Stimulated activated CD4-positive, alpha-beta T cell treated with anti-CD3 and anti-CD28 coated beads, Interleukin-2, amount 100 ng/mL, for 4 hours (primary cell): ENCODE measurements around the gene APRT.
A peak's percentile ranks its signal among the peaks of the same experiment; 100 is the strongest.

Experiments used
- DNase-seq: peaks from one replicate; pipeline ENCODE4 v3.0.0-alpha.2; 2020; ENCODE audit warnings: low read depth

APRT gene

DNA sequence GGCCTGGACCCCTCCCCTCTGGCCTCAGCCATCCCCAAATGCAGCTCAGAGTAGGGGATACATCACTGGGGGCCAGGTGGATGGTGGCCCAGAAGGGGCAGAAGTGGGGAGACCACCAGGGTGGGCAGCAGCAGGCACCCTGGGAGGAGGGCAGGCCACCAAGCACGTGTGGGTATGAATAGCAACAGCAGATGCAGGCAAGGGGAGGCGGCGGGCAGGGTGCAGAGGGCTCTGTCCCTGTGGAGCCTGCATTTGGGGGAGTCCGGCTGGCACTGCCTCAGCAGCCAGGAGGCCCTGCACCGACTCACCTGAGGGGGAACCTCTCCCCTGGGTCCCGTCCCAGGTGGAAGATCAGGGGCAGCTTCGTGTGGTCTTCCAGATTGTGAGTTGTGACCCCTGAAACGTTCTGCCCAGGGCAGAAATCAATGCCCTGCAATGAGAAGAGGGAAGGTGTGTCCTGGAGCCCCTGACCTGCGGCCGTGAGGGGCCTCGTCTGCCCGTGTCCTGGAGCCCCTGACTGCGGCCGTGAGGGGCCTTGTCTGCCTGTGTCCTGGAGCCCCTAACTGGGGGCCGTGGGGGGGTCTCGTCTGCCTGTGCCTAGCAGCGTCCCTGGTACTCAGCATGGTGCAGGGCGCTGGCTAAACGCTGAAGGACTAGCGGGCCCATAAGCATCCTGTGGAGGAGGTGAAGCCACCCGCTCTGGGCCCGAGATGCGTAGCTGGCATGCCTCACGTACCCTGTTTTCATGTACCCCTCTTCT, 10.7 kb upstream of the APRT start:
- no peak for DNase-seq

DNA sequence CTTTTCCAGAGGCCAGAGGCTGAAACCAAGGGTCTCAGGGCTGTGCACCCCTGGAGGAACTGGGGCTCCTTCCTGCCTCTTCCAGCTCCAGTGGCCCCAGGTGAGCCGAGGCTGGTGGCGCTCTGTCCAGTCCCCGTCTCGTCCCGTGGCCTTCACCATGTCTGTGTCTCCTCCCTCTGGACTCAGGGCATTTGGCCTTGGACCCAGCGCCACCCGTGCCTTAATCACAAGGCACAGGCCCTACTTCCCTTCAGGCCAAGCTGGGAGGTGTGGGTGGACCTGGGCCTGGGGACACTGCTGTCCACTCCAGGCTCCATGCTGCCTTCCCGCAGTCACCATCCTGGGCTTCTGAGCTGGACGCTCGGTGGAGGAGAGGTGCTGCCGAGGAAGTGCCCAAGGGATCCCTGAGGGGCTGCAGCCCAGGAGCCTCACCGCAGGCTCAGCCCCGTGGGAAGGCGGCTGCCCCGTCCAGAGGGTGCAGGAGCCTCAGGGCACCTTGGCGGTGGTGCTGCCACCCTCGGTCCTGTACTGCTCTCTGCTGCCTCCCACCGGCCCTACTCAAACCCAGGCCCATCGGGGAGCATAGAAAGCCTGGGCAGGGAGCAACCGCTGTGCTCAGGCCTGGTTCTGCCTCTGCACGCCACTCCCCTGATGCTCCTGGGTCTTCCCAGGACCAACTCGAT, 9.6 kb upstream of the APRT start:
- no peak for DNase-seq

DNA sequence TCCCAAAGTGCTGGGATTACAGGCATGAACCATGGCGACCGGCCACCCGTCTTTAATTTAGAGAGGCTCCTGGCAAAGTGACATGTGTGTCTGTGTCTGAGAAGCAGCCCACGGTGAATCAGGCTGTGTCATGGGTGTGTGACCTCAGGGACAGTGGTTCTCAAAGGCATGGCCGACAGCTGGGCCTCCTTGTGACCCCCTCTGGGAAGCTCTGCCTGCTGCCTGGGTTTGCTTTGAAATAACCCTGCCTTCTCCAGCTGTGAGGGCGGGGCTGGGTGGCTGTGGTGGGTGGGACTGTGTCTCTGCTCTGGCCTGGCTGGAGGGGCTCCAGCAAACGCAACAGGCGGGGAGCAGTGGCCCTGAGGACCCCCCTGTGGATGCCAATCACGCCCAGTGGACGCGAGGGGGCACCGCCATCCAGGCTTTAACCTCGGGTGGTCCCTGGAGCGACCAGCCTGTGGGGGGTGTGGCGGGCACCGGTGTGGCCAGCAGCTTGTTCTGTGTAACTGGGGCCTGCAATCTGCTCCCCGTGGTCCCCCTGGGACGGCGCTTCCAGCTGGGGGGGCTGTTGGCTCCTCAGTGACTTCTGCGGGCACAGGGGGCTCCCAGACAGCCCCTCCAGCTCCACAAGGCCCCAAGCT, 8.8 kb upstream of the APRT start:
- no peak for DNase-seq

DNA sequence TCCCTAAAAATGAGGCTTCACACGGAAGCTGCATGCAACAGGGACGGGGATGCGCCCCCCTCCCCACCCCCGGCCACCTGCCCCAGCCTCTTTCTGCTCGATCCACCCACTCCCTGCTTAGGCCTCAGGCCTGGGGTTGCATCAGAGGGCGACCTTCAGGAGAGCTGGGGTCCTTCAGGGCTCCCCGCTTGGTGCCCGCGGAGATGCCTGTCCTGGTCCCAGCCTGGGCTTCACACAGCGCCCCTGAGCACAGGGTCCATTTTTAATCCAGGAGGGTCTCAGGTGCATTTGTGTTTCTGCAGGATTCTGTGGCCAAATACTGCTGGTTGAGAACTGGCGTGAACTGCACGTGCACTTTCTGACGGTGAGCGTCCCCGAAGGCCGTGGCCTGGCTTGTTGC, 7.4 kb upstream of the APRT start:
- DNase-seq = no peak

DNA sequence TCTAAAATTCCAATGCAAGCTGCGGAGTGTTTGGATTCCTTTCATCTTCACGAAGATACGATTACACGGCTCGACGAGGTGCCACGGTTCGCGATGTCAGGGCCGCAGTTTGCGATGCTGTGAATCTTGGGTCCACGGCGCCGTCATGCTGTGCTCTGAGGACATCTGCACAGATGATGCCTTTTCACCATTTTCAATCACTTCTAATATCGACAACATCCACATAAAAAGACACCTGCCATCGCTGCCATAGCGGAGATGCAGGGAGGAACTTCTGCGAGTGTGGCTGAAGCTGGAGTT, 6.8 kb upstream of the APRT start:
- DNase-seq = no peak

DNA sequence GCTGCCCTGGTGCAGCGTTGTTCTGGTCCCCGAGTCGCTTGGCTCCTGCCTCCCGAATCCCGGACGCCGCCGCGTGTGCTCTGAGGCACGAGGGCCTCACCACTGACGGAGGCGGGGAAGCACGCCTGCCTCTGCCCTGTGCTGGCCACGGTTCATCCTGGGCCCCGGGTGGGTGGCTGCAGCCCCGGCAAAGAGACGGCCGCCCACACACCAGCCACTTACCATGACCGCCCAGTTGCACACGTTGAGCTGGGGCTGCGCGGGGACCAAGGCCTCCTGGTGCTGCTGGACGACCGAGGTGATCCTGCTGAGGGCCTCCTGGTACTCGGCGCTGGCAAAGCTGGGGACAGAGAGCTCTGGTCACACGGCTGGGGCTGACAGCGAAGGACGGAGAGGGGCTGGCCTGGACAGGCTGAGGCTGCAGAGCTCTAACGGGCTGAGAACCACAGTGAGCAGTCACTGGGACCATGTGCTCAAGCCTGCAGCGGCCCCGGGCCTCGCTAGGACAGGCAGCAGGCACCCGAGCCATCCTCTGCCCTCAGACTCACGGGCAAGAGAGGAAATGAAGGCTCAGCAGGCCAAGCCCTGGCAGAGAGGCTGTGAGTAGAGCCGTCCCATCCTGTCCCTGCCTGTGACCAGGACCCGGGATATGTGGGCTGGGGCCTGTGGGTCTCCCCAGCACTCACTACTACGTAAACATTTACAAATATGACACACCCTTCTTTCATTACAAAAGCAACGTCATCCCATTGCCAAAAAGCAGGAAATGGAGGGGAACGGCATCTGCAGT, 6.3 kb upstream of the APRT start:
- DNase-seq = no peak

DNA sequence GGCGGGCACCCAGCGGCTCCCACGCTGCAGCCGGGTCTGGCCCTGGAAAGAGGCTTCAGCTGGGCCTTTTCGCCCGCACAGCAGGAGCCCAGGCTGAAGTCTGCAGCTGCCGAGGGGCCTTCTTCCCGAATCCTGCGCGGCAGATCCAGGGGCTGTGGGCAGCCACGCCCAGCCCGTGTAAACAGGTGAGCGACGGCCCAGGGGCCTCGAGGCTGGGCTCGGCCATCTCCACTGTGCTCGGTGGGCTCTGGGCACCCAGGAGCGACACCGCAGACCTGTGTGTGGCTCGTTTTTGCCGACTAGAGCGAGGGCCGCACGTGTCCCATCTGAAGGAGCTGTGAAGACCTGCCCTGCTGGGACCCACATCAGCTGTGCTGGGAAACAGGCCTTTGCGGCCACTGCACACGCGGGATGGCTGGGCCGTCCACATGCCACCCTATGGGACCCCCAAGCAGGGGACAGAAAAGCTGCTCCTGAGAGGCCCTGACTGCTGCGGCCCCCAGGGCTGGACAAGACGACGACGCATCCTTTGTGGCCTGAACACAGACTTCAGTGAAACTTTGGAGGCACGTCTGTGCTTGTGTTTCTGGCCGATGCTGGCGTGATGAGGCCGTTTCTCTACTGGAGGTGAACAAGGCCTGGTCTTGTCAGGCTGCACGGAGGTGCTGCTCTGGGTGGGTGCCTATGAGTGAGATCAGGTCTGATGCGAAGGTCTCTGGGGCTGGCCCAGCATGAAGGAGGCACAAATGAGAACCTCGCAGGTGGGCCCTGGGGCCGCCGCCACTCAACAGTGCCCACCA, 5.2 kb upstream of the APRT start:
- DNase-seq = no peak

DNA sequence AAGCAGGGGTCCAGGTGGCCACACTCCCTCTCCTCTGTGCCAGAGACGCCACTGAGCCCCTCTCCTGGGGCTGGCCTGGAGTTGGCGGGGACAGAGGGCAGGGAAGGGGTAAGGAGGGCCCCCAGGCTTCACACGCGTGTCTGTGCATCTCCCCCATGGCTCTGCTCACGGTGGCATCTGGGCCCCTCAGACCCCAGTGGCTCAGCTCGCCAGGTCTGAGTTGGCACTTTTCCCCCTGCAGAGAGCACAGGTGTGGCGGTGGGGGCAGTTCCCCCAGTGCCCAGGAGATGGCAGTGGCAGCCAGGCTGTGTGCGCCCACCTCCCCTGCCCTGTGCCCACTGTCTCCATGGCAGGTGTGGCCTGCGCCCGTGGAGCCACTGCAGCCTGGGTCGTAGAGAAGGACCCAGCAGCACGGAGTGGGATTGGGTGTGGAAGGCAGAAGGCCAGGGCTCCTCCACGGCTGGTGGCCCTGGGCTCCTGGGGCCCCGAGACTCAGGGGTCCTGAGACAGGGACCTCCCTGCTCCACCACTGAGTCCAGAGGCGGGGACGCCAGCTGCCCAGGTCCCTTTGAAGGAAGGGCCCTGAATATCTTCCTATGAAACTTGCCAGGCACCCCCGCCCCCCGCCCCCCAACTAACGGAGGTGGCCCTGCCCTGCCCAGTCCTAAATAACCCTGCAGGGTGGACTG, 4.3 kb upstream of the APRT start:
- no peak for DNase-seq

DNA sequence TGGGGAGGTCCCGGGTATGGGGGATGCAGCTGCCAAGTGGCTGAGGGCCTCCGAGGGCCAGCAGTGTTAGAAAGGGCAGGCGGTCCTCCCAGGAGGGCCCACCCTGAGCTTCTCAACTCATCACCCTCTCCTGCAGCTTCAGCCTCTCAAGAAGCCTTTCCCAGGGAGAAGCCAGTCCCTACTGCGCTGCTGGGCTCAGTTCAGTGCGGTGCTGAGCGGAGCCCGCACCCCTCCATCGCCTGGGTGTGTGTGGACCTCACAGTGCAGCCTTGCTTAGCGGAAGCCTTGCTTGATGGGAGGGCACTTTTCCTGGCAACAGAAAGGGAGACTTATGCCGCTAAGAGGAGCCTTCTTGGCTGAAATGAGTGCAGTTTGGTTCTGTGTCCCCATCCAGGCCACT, 3.5 kb upstream of the APRT start:
- DNase-seq = no peak

DNA sequence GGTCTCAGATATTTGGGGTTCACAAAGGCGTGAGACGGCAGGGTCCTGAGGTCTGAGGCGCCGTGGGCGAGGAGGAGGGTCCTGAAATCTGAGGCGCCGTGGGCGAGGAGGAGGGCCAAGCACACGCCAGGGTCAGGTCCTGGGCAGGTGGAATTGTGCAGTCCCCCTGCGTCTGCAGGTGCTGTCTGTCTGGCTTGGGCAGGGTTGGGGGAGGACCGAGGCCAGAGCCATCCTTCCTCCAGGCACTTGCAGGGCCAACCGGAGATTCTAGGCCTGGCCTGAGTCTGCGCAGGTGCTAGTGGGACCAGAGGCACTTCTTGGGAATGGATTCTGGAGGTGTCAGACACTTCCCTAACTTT, 2.4 kb upstream of the APRT start:
- DNase-seq = no peak

DNA sequence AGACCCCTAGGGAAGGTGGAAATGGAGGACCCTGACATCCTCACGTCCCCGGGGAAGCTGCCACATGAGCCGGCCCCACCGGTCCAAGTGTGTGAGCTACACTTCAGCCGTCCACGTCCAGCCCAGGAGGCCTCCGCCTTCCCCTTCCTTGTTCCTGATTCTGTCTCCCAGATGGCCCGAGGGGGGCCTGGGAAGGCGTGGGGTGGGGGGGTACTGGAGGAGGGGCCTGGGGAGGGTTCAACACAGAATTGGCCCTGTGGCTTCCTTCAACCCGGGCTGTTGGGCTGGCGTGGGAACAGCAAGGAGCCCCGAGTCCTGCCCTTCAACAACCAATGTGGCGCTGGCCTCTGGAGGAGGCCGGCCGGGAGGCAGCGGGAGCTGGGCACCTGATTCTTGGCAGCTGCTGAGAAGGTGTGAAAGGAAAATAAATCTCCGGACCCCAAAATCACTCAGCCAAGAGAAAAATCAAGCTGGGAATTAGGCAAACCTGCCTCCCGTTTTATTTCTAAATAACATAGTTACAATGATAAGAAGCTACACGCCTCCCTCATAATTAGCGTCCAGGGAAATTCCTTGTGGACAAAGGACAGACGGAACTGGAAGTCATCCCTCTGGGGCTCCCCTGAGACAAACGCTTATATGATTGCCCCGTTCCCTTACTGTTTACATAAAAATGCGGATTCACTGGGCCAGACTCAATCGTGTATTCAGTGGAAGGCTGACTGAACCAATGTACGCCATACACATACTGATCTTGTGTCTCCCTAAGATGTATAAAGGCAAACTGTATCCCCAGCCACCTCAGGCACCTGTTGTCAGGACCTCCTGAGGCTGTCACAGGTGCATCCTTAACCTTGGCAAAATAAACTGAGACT, 1.8 kb upstream of the APRT start:
- no peak for DNase-seq

DNA sequence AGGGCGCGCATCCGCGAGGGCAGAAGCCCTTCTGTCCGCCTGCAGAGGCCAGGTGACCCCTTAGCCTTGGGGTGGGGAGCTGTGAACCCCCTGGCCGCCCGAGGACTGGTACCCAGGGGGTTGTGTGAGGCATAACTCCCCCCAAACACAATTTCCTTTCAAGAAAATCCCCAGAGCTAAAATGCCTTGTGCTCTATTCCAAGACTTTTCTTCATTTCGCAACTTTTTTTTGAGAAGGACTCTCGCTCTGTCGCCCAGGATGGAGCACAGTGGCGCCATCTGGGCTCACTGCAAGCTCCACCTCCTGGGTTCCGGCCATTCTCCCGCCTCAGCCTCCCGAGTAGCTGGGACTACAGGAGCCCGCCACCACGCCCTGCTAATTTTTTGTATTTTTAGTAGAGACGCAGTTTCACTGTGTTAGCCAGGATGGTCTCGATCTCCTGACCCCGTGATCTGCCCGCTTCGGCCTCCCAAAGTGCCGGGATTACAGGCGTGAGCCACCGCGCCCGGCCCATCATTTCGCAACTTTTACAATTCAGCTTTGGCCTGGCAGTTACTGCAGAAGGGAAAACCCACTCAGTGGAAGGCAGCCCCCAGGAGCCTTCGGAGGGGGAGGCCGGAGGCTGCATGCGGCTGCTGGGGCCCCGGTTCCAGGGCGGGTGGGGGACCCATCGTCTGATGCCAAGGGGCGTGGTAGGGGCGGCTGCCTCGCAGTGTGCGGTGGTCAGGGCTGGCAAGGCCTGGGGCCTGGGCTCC, 963 bp upstream of the APRT start:
- DNase-seq = no peak

DNA sequence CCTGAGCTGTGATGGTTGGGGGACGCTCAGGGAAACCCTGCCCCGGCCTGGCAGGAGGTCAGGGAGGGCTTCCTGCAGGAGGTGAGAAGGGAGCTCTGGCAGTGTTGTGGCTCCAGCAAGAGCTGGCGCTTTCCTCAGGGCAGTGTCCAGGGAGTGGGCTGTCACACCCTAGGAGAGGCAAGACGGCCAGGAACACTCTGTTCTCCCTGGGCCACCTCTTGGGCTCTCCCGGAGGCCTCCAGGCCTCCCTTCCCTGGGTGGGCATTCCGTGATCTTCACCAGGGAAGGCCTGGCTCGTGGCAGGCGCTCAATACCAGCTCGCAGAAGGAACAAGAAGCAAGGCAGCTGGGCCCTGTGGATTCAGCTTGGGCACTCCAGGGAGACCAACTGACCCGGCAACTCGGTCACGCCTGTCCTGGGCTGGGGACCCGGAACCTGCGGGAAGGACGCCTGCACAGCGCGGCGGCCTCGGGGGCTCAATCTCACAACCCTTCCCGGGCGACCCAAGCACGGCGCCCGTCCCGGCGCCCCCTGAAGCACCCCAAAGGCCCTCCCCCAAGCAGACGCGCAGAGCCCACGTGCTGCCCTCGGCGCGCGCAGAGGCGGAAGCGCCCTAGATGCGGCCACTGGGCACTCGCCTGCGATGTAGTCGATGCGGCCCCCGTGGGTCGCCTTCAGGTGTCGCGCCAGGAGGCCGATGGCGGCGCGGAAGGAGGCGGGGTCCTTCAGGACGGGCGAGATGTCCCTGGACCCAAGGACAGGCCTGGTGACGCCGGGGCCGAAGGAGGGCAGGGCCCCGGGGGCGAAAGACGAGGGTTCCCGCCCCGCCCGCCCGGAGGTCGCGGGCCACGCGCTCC, 588 bp downstream of the APRT start:
- DNase-seq = peak; percentile 44

DNA sequence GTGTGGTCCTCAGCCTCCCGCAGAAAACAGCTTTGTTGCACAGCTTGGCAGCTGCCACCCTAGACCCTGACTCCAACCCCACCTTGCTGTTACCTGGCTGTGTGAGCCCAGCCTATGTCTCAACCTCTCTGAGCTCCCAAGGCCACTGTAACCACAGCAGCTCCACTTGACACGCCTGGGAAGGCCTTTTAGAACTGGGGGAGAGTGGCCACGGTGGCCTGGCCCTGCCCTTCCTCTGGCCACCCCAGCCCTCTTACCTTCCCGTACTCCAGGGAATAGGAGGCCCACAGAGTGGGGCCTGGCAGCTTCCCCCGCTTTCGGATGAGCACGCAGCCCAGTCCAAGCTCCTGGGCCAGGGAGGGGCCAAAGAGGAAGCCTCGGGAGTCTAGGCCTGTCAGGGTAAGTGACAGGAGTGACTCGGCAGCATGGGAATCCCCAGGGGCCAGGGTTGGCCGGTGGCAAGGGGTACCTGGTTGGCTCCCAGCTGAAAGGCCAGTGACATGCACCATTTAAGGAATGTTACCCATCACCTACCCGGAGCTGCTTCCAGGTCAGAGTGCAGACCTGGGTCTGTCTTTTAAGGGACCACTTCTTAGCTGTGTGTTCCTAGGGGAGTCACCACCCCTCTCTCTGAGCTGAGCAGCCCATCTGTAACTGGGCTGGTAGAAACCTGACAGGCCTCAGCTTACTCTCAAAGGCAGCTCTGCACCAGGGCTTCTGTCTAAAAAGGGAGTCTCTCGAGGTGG, 1.4 kb downstream of the APRT start:
- DNase-seq = no peak

DNA sequence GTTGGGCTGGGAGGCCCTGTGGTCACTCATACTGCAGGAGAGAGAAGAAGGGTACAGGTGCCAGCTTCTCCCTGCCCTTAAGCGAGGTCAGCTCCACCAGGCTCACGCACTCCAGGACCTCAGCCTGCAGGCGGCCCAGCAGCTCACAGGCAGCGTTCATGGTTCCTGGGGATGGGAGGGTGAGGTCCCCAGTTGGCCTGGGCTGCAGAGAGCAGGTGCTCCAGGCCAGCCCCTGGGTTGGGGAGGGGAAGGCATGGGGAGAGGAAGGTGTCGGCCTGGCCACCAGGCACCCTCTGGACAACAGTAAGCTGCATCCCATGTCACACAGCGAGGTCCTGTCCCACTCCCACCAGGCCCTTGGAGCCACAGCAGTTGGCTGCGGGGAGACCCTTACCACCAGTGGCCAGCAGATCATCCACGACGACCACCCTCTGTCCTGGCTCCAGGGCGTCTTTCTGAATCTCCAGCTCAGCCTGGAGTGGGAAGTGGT, 2.0 kb downstream of the APRT start:
- DNase-seq = no peak

DNA sequence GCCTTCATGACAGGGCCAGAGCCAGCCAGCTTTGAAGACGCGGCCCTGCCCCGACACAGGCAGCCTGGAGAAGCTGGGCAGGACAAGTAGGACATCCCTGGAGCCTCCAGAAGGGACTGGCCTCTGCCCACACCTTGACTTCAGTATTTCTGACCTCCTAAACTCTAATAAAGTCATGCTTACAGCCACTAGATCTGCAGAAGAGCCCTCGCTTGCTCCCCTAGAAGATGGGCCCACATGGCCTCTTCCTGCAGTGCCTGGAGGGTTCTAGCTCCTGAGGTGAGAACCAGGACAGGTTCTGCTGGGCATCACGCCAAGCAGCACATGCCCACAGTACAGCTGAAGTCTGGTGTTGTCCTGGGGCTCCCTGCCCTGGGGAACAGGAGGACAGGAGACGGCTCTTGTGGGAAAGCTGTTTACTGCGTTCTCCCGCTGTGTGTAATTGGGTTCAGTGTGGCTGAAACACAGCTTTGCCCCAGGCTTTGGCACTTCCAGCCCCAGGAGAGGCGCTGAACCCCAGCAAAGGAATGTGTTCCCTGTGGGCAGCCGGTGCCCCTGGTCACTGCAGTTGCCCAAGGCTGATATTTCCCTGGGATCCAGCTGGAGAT, 2.6 kb downstream of the APRT start:
- no peak for DNase-seq
